Stomach (tissue), 19 donors: Measurements from ENCODE around the gene PTPRK. TPM values are rescaled to one million over a fixed set of nuclear protein-coding genes. Genes with fewer than 3 reads are reported as not detected.

Experiments
- DNase-seq, 2 donors: peaks; one replicate each; pipeline versions ENCODE4 v3.0.0 to v3.0.0-alpha.2; 2013 to 2019
- H3K27ac ChIP-seq, 5 donors: fragments of 200-600 bp in 4 of 5; sonication (generic) in 4 of 5; one replicate each; pipeline ENCODE4 v1.5.1; 2013 to 2019; ENCODE audit warnings: mild to moderate bottlenecking in 1 of 5, moderate library complexity in 1 of 5
- H3K27me3 ChIP-seq, 3 donors: fragments of 200-600 bp; sonication (generic); one replicate each; pipeline ENCODE4 v1.5.1; 2017 to 2019; ENCODE audit warnings: mixed run types in 1 of 3
- H3K36me3 ChIP-seq, 4 donors: fragments of 200-600 bp; sonication (generic); 1 replicate in 3 of 4; 2 replicates in 1 of 4; pipeline ENCODE4 v1.5.1; 2016 to 2019
- H3K4me1 ChIP-seq, 4 donors: fragments of 200-600 bp; sonication (generic); one replicate each; pipeline ENCODE4 v1.5.1; 2016 to 2019
- H3K4me3 ChIP-seq, 4 donors: fragments of 200-600 bp; sonication (generic) in 3 of 4; one replicate each; pipeline ENCODE4 v1.5.1; 2016 to 2019; ENCODE audit warnings: mild to moderate bottlenecking in 1 of 4
- H3K9me3 ChIP-seq, 4 donors: fragments of 200-600 bp; sonication (generic); one replicate each; pipeline ENCODE4 v1.5.1; 2016 to 2019
- EP300 ChIP-seq: sonication (generic); formaldehyde crosslinking; IDR thresholded peaks from one replicate; pipeline ENCODE4 v1.6.1; 2017; ENCODE audit warnings: antibody characterized with exemption
- POLR2A ChIP-seq, 4 donors: fragments of 450-650 bp; IDR thresholded peaks; one replicate each; pipeline ENCODE4 v1.6.1; 2016; ENCODE audit warnings: antibody characterized with exemption in 4 of 4, control low read depth in 2 of 4, mild to moderate bottlenecking in 1 of 4, moderate library complexity in 1 of 4
- POLR2AphosphoS5 ChIP-seq, 3 donors: sonication (generic); formaldehyde crosslinking; IDR thresholded peaks; one replicate each; pipeline ENCODE4 v1.6.1; 2016; ENCODE audit warnings: antibody characterized with exemption in 3 of 3
- WGBS, 5 donors: extraction: QIAGEN DNeasy Blood & Tissue Kit in 3 of 5; methylation state at CpG; one replicate each; pipeline versions ENCODE4 v1.1.5 to v1.1.7; 2013 to 2018; 5-methylcytosine and 5-hydroxymethylcytosine counted together
- intact Hi-C: fragments of 100-400 bp; cut with DNase I; formaldehyde crosslinking; loops from one replicate; pipeline ENCODE4 v1.15.1; 2023; ENCODE audit warnings: low total_unique reads
- long read RNA-seq, 10 donors: transcript quantifications; one replicate each; lab custom pipeline, GENCODE V29; 2026
- polyA plus RNA-seq, 3 donors: library from polyadenylated mRNA; stranded (reverse); fragments of 200-250 nt; gene quantifications; one replicate each; pipeline ENCODE4 v1.2.3, GENCODE V29; 2013
- total RNA-seq, 5 donors: library from RNA; depleted of rRNA; stranded (reverse); fragments of >200 nt; gene quantifications; one replicate each; pipeline versions ENCODE4 v1.1.0 to v1.2.3, GENCODE V29; 2014 to 2016
- TF ChIP-seq, protein P1 (sequence below), 7 experiments: fragments of 450-650 bp in 4 of 7; fragments of 200-600 bp in 3 of 7; sonication (generic) in 3 of 7; IDR thresholded peaks; one replicate each; pipeline ENCODE4 v1.5.1; 2016 to 2019; ENCODE audit warnings: antibody characterized with exemption in 7 of 7, control low read depth in 2 of 7, mild to moderate bottlenecking in 1 of 7
- donor health status: healthy with polysubstance abuse.
- donor health status: Bipolar disorder and iron deficiency.
- donor health status: healthy.

Gene PTPRK
- 100 to 1,000 TPM in 4 of 5 donors, 10 to 100 TPM in 1; 73.2 to 644 (median 172) TPM for total RNA-seq
- polyA plus RNA-seq = 10 to 100 TPM in 2 of 3 donors, 1 to 10 TPM in 1; 7.0 to 12.1 (median 10.2) TPM
- long read RNA-seq, donor 1, partial matches to known transcripts = 0 of 1 reads
- long read RNA-seq, donor 1, other reads (novel, unspliced or antisense) = 0 of 1 reads
- long read RNA-seq, donor 2, full-length matches to known transcripts = 2 of 2 reads
- long read RNA-seq, donor 2, partial matches to known transcripts = 0 of 2 reads
- long read RNA-seq, donor 2, other reads (novel, unspliced or antisense) = 0 of 2 reads
- long read RNA-seq, donor 3, partial matches to known transcripts = 0 of 1 reads
- long read RNA-seq, donor 3, other reads (novel, unspliced or antisense) = 0 of 1 reads
- long read RNA-seq, donor 4 = 0 reads
- long read RNA-seq, donor 5, full-length matches to known transcripts = 2 of 12 reads
- long read RNA-seq, donor 5, partial matches to known transcripts = 10 of 12 reads
- long read RNA-seq, donor 5, other reads (novel, unspliced or antisense) = 0 of 12 reads
- long read RNA-seq, donor 6, full-length matches to known transcripts = 7 of 15 reads
- long read RNA-seq, donor 6, partial matches to known transcripts = 8 of 15 reads
- long read RNA-seq, donor 6, other reads (novel, unspliced or antisense) = 0 of 15 reads
- long read RNA-seq, donor 7, full-length matches to known transcripts = 2 of 2 reads
- long read RNA-seq, donor 7, partial matches to known transcripts = 0 of 2 reads
- long read RNA-seq, donor 7, other reads (novel, unspliced or antisense) = 0 of 2 reads
- long read RNA-seq, donor 8, full-length matches to known transcripts = 5 of 5 reads
- long read RNA-seq, donor 8, partial matches to known transcripts = 0 of 5 reads
- long read RNA-seq, donor 8, other reads (novel, unspliced or antisense) = 0 of 5 reads
- long read RNA-seq, donor 9, partial matches to known transcripts = 0 of 2 reads
- long read RNA-seq, donor 9, other reads (novel, unspliced or antisense) = 0 of 2 reads
- long read RNA-seq, donor 10, partial matches to known transcripts = 0 of 2 reads
- long read RNA-seq, donor 10, other reads (novel, unspliced or antisense) = 0 of 2 reads

DNA sequence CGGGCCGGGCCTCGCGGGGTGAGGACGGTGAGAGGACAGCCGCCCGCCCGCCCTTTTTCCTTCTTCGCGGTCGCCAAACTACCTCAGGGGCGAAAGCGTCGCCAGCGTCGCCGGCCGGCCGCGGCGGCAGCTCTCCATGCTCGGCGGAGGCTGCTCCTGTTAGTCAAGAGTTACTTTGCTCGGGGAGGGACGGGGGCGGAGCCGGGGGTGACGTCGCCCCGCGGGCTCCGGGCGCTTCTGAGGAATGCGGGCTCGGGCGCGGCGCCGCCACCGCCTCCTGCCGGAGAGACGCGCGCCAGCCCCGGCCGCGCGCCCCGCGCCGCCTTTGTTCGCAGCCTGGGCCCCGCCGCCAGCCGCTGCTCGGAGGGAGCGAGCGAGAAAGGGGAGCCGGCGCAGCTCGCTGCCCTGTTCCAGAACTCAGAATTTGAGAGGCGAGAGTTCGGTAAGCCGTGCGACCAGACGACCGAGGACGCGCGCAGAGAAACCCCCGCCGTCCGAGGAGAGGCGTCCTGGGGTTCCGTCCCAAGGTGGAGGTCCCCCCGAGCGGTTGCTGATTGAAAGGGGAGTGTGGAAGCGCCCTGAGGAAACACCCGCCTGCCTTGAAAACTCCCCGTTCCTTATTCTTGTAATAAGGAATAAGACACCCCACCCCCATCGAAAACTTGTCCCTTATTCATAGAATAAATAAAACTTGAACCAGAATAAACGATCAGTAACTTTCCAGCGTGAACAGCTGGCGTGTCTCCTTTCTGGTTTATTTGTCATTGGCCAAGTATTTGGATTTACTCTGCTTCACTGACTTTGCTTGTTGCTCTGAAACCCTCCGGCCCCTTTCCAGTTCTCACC lies at the start of gene PTPRK:
Gene PTPRK (minus strand): TSS at position 164 of the 846 bp plus-strand sequence. CDS start 241 bp downstream, outside the sequence.
- WGBS, 5 donors = 0 to 1% (median 0%) methylated on average over 52 to 85 of the region's 85 CpGs
- H3K27ac ChIP-seq = peak within 1 kb of the TSS; percentile 94 to 99 (median 97)
- peaks cover 9 to 45% (median 28%) of the 10 kb centered on the region in 4 donors for H3K4me1 ChIP-seq

DNA sequence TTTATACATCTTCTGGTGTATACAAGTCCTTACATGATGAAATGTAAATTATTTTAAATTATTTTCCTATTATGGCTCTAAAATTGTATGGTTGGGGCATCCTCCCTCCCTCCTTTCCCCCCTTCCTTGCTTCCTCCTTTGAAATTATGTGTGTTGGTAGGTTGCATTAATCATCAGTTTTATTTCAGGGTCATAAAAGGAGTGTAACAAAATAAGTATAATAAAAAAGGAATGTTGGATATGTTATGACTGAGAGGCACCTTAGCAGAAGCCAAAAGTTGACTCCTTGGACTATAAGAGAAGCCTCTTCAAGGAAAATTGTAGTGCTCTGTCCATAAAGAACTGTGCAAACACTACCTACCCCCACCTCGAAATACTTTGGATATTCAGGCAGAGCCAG lies 46.6 kb upstream of the PTPRK start:
- Histone ChIP-seq H3K9me3 (no peaks in the 10 kb centered on the region), H3K36me3 (no peaks in the 10 kb centered on the region), H3K4me1 (peaks cover 0 to 15% (median 10%) of the 10 kb centered on the region in 4 donors), H3K27ac (no peak overlapping the region), H3K4me3 (no peak overlapping the region), H3K27me3 (no peaks in the 10 kb centered on the region)
- 64 to 77% (median 74%) methylated on average over 1 of the region's 1 CpG for WGBS, 5 donors
- intact Hi-C loops = no loop called here
- DNase-seq = no peak
- no peak for TF ChIP-seq POLR2A (IDR thresholded peaks at IDR 0.05)
- TF ChIP-seq, protein P1, sequence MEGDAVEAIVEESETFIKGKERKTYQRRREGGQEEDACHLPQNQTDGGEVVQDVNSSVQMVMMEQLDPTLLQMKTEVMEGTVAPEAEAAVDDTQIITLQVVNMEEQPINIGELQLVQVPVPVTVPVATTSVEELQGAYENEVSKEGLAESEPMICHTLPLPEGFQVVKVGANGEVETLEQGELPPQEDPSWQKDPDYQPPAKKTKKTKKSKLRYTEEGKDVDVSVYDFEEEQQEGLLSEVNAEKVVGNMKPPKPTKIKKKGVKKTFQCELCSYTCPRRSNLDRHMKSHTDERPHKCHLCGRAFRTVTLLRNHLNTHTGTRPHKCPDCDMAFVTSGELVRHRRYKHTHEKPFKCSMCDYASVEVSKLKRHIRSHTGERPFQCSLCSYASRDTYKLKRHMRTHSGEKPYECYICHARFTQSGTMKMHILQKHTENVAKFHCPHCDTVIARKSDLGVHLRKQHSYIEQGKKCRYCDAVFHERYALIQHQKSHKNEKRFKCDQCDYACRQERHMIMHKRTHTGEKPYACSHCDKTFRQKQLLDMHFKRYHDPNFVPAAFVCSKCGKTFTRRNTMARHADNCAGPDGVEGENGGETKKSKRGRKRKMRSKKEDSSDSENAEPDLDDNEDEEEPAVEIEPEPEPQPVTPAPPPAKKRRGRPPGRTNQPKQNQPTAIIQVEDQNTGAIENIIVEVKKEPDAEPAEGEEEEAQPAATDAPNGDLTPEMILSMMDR (IDR thresholded peaks at IDR 0.05) = no peak
- no peak for TF ChIP-seq POLR2AphosphoS5 (IDR thresholded peaks at IDR 0.05)
- no peak for TF ChIP-seq EP300

More for the DNA sequence above, at the start of gene PTPRK:
- H3K36me3 ChIP-seq = no peaks in the 10 kb centered on the region
- TF ChIP-seq, protein P1 (IDR thresholded peaks at IDR 0.05) = peak in 4 of 7 experiments; percentile 11 to 85 (median 58)
- no peak for TF ChIP-seq EP300
- TF ChIP-seq POLR2AphosphoS5 (IDR thresholded peaks at IDR 0.05) = peak; percentile 87 to 96 (median 93)
- peak in 2 of 4 donors; percentile 85 to 92 for TF ChIP-seq POLR2A (IDR thresholded peaks at IDR 0.05)
- intact Hi-C loops = no loop called here
- peak within 1 kb of the TSS; percentile 68 to 89 (median 85) for H3K4me3 ChIP-seq
- no peaks in the 10 kb centered on the region for H3K9me3 ChIP-seq
- H3K27me3 ChIP-seq = peaks cover 0 to 28% (median 9%) of the 10 kb centered on the region in 3 donors
- DNase-seq = peak; percentile 95 to 98

DNA sequence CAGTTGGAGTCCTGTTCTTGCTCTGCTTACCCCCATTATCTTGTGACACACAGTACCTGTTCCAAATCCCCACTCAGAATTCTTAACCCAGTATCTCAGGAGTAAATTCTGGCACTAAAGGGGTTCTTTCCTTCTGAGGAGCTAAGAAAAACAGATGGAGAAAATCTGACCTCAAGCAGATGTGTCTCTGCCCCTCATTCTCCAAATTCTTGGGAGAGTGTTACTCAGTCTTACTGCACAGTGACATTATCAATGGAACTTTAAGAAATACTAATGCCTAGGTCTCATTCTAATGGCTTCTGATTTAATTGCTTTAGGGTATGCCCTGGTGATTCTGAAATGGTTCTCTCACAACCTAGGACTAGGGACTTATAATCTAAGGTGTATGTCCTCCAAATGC lies 40.6 kb upstream of the PTPRK start:
- H3K36me3 ChIP-seq = no peaks in the 10 kb centered on the region
- no peak for DNase-seq
- H3K4me1 ChIP-seq = no peaks in the 10 kb centered on the region
- no peaks in the 10 kb centered on the region for H3K27me3 ChIP-seq
- H3K4me3 ChIP-seq = no peak overlapping the region
- H3K27ac ChIP-seq = no peak overlapping the region
- intact Hi-C loops = no loop called here
- H3K9me3 ChIP-seq = no peaks in the 10 kb centered on the region
- TF ChIP-seq, protein P1 (IDR thresholded peaks at IDR 0.05) = no peak
- TF ChIP-seq POLR2AphosphoS5 (IDR thresholded peaks at IDR 0.05) = no peak
